NCI-H1417 treated with DMSO at 0.1 percent for 48 hours (cell line): ENCODE results near the gene WTIP.
"Not testable (repeated sequence)": the region's sequence is repeated elsewhere in the genome, so short reads cannot be mapped to it uniquely, and the experiment has no call there.

Source experiments
- DNase-seq: peaks from one replicate; lab custom pipeline; 2025; lab: John Stamatoyannopoulos, UW

Gene WTIP

DNA sequence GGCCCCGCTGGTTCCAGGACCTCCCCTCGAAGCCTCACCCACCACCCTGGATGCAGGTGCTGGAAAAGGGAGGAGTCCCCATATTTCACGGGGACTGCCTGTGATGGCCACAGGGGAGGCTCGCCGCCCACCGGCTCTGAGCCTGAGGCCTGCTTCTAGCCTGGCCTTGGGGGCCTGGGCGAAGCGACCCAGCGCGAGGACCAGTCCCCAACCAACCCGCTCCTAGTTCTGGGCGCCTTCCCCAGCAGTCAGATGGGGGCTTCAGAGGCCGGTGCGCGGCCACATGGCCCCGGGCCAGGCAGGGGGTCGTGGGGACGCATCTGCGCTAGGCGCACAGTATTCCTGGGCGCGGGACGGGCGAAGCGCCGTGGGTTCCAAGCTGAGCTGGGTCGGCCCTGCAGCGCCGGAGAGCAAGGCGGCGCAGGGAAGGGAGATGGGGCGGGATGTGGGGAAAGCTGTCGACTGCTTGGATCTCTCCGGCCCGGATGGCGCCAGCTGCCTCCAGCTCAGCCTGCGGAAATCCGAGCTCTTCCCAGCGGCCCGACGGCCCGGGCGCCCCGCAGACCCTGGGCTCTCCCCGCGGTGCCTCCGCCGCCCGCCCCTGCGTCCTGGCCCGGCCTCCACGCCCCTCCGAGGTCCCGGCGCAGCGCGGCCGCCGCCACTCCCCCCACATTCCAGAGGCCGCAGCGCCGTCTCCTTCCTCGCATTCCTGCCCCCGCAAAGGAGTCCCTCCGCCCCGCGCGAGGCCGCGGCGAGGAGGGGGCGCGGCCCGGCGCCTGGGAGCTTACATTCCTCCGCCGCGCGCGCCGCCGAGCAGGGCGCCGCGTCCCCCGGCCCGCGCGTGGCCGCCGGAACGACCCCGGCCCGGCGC is at the start of gene WTIP:
TSS of gene WTIP (plus strand) at position 788 of the 871 bp plus-strand sequence. CDS start 217 bp downstream, outside the sequence.
- no peak for DNase-seq

DNA sequence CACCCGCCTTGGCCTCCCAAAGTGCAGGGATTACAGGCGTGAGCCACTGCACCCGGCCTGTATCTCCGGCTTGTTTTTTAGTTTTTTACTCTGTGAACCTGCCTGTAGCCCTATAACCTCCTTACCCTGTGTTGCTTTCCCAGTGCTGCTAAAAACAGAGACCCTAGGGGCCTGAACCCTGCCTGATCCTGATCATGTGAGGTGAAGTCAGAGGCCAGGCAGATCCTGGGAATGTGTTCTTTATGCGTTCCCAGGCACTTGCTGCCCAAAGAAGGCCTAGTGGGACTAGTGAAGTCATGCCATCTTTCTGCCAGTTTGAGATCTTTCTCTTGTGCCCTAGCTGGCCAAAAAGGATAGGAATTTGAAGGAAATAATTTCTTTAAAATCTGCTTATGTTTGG is 48.8 kb upstream of the WTIP start:
- no peak for DNase-seq

DNA sequence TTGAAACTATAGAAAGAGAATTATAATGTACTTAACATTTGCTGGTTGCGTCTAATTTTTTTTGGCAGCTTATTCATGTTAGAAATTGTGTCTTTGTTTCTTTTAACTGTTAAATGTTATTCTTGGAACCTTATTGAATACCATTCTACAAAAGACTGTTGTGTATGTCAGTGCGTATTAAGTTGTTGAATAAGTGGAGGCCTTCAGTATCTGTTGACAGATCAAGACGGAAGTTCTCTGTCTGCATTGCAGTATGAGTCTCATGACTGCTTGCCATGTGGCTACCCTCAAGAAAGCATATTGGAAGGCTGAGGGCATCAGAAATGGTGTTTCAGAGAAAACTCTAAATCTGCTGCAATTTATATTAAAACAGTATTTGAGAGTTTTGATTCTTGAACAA is 44.8 kb upstream of the WTIP start:
- DNase-seq: no peak

DNA sequence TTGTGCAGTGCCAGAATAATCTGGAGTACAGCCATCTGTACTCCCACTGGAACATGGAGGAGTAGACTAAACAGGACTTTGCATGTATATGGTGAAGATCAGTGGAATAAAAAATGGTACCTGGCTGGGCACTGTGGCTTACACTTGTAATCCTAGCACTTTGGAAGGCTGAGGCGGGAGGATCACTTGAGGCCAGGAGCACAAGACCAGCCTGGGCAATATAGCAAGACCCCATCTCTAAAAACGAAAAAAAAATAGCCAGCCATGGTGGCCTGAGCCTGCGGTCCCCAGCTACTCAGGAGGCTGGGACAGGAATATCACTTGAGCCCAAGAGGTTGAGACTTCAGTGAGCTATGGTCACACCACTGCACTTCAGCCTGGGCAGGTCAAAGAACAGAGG is 33.4 kb upstream of the WTIP start:
- DNase-seq: no peak

GRCh38 chr19:34452723-34453122 is 28.8 kb upstream of the WTIP start:
- DNase-seq: no peak

DNA sequence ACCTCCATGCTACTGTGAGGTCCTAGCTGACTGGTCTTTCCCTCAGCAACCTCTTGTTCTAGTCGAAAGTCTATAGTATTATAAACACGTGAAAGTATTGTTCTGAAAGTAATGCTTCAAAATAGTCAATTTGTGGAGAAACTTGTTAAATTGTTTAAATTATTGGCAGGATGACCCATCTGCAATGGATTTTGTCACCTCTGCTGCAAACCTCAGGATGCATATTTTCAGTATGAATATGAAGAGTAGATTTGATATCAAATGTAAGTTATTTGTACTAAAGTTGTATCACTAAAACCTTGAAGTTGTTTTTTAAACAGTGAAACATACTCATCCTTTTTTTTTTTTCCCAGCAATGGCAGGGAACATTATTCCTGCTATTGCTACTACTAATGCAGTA is 27.5 kb upstream of the WTIP start:
- DNase-seq: no peak

- no peak for DNase-seq
Observed at GRCh38 chr19:34454685-34455084, 26.9 kb upstream of the WTIP start.

DNA sequence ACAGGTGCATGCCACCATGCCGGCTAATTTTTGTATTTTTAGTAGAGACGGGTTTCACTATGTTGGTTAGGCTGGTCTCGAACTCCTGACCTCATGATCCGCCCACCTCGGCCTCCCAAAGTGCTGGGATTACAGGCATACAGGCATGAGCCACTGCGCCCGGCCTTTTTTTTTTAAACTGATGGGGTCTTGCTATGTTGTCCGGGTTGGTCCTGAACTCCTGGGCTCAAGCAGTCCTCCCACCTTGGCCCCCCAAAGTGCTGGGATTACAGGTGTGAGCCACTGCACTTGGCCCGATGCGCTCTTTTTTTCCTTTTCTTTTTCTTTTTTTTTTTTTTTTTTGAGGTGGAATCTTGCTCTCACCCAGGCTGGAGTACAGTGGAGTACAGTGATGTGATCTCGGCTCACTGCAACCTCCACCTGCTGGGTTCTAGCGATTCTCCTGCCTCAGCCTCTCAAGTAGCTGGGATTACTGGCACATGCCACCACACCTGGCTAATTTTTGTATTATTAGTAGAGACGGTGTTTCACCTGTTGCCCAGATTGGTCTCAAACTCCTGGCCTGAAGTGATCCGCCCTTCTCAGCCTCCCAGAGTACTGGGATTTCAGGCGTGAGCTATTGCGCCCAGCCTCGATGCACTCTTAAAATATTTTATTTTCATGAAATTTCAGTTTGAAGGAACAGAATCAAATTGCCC is 25.6 kb upstream of the WTIP start:
- DNase-seq: not testable (repeated sequence)

- no peak for DNase-seq
Observed at GRCh38 chr19:34457446-34457845, 24.1 kb upstream of the WTIP start.

GRCh38 chr19:34458677-34459076 is 22.9 kb upstream of the WTIP start:
- no peak for DNase-seq

DNA sequence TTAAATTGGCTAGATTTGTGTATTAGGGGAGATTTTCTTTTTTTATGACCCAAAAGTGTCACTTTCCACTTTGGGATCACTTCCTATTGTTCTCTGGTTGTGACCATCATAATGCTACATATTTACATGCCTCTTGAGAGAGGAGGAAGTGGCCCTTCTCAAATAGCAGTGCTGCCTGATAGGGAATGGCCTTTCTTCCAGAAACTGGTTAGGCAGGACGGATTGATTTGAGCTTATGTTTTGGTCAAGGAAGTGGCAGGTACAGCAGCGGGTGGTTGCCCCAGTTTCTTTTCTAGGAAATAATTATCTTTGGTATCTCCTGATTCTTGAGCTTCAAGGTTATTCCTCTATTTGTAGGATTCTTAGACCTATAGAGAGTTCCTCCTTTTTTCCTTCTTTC is 21.9 kb upstream of the WTIP start:
- DNase-seq: no peak

- no peak for DNase-seq
Observed at GRCh38 chr19:34461375-34462100, 20.0 kb upstream of the WTIP start.

GRCh38 chr19:34464785-34465184 is 16.8 kb upstream of the WTIP start:
- not testable (repeated sequence) for DNase-seq

DNA sequence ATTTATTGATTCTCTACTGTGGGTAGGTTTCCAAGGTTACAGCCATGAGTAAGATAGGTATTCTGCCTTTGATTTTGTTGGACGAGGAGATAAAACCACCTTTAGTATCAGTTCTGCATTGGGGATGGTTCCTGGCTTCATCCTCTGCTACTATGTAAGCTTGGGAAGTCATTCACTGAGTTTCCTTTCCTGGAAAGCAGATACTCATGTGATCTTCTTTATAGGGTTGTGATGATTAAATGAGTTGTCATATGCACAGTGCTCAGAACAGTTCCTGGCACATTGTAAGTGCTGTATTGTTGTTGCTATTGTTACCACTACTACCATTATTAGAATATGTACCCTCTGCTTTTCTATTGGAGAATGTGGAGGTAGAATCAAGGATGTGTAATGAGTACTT is 13.1 kb upstream of the WTIP start:
- no peak for DNase-seq

- not testable (repeated sequence) for DNase-seq
Observed at GRCh38 chr19:34469026-34469425, 12.5 kb upstream of the WTIP start.

DNA sequence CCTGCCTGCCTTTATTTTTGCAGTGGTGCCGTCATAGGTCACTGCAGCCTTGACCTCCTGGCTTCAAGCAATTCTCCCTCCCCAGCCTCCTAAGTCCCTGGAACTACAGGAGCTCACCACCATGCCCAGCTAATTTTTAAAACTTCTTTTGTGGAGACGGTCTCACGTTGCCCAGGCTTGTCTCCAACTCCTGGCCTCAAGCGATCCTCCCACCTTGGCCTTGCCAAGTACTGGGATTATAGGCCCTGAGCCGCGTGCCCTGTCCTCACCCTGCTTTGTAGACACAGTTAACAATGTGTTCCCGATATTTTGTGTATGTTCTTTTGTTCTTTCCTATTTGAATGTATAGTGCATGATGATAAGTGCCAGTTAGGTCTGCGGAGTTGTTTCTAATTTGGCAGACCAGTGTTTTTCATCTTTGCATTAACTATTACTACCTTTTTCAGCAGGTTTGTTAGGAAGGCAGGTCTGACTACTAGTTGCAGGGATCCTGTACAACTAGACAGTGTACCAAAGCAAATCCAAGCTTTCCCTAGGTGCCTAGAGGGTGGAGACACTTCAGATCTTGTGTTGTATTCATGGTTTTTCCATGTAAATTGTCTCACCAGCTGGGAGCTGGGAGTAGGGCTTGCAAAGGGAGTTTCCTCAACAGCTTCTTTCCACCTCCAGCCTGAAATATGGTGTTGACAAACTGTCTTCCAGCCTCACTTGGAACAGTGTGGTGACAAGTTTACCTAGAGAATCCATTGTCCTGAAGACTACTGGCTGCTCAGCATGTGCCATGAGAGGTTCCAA is 9.5 kb upstream of the WTIP start:
- DNase-seq: no peak

DNA sequence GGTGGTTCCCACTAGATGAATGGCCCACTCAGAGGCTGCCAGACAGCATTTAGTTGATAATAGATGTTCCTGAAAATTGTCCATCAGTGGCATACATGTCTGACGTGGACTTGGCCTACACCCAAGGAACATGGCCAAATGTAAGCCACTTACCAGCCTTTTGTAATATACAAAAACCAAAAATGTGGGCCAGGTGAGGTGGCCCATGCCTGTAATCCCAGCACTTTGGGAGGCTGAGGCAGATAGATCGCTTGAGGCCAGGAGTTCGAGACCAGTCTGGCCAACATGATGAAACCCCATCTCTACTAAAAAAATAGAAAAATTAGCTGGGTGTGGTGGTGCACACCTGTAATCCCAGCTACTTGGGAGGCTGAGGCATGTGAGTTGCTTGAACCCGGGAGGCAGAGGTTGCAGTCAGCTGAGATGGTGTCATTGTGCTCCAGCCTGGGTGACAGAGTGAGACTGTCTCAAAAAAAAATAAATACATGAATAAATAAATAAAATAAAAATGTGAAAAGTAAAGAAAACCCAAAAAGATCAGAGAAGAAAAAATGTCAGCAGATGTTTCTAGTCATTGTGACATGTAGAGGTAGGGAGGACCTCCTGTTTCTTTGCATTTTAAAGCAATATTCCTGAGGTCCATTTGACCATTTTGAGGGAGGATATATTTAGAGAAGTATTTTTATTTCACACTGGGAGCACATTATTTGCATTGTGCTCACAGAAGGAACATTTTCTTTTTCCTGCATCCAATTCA is 7.1 kb upstream of the WTIP start:
- no peak for DNase-seq

DNA sequence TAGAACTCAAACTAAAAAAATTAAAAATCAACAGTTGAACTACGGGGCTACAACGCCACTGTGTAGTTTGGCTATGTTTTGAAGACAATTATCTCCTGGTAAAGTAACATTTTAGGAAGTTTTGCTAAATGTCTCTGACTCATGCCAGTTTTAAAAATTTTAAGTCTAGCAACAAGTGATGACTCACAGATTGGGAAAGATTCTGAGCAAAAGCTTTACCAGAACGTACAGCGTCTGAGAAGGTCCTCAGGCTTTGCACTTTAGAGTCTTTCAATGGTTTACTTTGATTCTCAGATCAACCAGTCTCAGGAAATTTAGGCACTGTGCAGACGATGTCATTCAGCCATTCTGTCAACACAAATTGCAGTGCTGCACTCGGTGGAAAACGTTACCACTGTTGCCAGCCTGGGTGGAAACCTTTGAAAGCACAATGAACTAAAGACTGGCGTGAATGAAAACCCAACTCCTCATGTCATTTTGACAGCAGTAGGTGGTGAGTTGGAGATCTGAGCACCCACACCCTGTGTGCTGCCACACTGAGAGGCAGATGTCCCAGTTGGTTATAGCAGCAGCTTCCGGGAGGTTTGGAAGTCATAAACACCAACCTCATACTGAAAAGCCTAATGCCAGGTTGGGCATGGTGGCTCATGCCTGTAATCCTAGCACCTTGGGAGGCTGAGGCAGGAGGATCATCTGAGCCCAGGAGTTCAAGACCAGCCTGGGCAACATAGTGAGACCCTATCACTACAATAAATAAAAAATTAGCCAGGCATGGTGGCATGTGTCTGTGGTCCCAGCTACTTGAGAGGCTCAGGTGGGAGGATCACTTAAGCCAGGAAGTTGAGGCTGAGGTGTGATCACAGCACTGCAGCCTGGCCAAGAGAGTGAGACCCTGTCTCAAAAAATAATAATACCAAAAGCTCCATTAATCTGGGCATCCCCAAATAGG is 6.3 kb upstream of the WTIP start:
- no peak for DNase-seq

GRCh38 chr19:34475975-34476594 is 5.5 kb upstream of the WTIP start:
- no peak for DNase-seq

- DNase-seq: not testable (repeated sequence)
Observed at GRCh38 chr19:34478496-34478895, 3.1 kb upstream of the WTIP start.
